ENCODE measurements around the gene CTNNA2.
"Not testable (repeated sequence)": the region's sequence is repeated elsewhere in the genome, so short reads cannot be mapped to it uniquely, and the experiment has no call there.

Gene CTNNA2

DNA sequence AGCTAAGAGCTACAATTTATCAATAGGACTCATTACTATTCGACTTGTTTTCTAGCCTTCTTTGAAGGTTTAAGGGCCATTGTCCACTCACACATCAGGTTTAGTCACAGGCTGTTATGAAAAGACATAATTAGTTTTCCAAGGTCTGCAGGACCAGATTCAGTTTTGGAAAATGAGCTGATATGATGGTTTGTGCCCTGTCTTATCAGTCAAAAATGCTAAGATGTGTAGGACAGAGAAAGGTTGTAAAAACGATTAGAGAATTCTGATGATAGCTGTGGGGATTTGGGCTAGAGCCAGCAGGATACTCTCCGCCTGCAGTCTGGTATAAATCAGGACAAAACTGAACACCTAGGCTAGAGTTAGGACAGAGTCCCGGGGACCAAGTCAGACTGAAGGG, 578.4 kb downstream of the CTNNA2 start:
- DNase-seq (ENCODE audit: low spot score): no peak

DNA sequence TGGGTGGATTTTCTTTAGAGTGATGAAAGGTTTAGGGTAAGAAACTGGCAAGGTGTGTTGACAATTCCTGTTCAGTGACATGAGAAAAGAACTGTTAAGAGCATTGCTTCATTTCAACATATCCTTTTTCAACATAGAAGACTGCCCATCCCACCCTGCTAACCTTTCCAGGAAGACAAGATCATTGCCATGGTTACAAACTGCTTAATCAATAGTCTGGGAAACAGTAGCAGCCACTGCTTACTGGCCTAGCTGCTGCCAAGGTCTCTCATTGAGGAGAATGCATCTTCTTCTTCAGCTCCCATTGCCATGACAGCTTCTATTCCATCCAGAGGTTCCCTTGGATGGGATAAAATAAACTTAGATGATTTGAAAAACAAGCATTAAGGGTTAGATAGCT, 579.6 kb downstream of the CTNNA2 start:
- DNase-seq (ENCODE audit: low spot score): no peak

DNA sequence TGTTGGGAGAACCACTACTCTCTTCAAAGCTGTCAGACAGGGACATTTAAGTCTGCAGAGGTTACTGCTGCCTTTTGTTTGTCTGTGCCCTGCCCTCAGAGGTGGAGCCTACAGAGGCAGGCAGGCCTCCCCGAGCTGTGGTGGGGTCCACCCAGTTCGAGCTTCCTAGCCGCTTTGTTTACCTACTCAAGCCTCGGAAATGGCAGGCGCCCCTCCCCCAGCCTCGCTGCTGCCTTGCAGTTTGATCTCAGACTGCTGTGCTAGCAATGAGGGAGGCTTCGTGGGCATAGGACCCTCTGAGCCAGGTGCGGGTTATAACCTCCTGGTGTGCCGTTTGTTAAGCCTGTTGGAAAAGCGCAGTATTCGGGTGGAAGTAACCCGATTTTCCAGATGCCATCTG, 585.7 kb downstream of the CTNNA2 start:
- not testable (repeated sequence) for DNase-seq (ENCODE audit: low spot score)

DNA sequence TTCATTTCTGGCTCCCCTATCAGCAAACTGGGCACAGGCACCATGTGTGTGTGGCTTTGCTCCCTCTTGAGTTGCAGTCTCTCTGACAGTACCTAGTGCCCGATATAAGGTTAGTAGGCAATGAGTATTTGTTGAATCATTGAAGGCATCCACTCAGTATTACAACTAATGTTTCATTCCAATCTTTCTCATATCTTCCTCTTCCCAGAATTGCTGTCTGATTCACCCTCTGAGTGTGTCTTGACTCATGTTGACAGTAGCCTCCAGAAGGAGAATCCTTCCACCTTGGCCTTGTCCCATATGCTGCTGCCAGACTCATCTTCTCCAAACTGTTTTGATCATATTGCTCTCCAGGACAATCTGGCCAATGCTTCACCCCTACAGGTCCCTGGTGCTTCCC, 589.2 kb downstream of the CTNNA2 start:
- no peak for DNase-seq (ENCODE audit: low spot score)

DNA sequence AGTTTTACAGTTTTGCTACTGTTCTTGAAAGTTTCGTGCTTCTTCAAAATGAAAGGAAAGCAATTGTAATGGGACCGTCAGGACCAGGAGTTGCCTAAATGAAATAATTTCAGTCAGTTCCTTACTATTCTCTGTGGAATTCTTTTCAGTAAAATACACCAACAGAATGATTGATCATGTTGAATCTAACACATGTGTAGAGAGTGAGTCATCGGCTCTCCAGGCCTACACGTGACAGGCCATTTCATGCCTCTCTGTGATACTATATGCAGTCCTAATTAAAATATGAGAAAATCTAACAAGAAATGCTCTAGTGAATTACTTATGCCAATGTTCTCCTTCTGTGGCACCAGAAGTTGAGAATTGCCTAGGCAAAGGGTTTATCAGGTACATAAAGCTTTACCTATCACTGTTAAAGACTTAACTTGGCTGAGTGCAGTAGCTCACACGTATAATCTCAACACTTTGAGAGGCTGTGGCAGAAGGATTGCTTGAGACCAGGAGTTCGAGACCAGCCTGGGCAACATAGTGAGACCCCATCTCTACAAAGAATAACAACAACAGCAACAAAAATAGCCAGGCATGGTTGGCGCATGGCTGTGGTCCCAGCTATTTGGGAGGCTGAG, 592.3 kb downstream of the CTNNA2 start:
- DNase-seq (ENCODE audit: low spot score): no peak

DNA sequence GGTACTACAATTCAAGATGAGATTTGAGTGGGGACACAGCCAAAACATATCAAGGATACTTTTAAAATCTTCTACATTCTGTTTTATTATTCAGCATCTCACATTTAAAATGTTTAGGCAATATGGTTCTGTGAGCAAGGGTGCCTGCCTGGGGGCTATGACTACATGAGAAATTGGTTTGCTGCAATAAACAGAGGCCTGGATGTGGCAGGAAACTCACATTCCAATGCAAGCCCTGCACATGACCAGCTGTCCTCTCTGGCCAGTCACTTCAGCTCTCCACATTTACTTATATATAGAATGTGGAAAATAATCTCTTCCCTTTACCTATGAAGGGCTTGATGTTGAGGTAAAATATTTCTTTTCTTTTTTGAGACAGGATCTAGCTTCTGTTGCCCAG, 598.3 kb downstream of the CTNNA2 start:
- DNase-seq (ENCODE audit: low spot score): no peak

DNA sequence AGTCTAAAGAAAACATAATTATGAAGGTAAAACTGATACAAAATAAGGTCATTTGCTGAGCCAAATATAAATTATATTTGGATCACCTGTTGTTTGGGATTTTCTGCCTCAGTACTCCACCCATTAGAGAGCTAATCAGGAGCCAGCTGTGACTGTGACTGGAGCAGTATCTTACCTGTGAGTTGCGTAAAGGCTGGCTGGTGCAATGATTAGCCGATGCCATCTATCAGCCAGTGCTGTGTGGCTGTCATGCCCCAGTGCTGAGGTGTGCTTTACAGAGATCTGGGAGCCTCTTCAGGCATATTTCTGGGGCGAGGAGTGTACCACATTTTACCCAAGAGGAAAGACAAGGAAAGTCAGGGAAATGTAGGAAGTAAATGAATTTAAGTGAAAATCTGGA, 599.9 kb downstream of the CTNNA2 start:
- no peak for DNase-seq (ENCODE audit: low spot score)

DNA sequence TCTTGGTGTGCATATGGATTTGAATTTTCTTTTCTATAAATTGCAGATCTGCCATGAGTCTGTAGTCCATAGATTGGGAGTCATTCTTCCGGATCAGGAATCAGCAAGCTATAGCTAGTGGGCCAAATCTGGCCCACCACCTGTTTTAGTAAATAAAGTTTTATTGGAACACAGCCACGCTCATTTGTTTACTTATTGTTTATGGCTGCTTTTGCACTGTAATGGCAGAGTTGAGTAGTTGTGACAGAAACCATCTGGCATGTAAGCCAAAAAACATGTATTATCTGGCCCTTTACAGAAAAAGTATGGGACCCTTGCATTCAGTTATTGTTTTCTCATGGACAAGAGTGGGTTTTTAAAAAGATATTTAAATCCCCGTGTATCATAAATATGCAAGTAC, 600.5 kb downstream of the CTNNA2 start:
- DNase-seq (ENCODE audit: low spot score): no peak

DNA sequence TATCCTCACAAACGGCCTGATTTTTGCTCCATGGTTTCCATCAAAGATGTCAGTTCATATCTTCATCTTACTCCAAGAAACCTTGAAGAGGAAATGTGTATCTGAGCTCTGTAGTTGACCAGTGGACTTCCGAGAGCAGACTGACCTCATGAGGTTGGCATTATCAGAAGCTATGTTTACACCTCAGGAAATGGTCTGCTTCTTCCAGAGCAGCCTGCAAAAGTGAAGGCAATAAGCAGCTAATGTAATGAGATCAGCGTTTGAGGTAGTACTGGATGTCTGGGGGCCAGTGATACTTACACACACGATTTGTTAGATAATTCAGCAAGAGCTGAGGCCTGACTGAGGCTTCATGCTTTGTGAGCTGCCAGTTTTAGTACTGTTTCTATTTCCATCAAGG, 602.0 kb downstream of the CTNNA2 start:
- no peak for DNase-seq (ENCODE audit: low spot score)

DNA sequence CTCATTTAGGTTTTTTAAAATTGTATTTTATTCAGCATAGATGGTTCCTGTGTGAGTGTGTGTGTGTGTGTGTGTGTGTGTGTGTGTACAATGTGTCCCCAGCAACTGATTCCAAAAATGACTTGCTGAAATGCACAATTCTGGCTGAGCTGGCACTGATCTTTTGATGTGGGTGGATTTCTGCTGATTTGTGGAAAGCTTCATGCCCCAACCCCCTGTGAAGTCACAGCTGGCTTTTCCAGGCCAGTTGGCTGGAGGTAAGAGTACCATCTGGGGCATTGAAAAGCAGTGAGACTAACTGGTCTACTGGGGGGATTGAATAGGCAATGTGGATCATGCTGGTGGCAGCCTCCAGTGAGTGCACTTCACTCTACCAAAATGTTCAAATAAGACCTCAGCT, 604.5 kb downstream of the CTNNA2 start:
- no peak for DNase-seq (ENCODE audit: low spot score)

DNA sequence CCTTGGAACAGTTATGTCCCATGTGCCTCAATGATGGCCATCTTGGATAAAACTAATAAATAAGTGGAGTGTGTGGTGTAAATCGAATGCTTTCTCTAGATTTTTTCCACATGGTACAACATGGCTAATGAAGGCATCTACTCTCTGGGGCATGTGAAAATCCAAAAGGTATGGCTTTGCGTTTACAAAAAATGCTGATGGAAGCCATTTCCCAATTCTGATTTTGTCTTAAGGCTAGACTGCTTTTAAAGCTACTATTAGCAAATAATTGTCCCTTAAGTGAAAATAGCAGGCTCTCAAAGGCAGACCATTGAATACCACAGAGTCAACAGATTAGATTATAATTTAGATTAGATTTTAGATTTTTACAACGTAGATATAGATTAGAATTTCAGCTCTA, 608.0 kb downstream of the CTNNA2 start:
- DNase-seq (ENCODE audit: low spot score): no peak

DNA sequence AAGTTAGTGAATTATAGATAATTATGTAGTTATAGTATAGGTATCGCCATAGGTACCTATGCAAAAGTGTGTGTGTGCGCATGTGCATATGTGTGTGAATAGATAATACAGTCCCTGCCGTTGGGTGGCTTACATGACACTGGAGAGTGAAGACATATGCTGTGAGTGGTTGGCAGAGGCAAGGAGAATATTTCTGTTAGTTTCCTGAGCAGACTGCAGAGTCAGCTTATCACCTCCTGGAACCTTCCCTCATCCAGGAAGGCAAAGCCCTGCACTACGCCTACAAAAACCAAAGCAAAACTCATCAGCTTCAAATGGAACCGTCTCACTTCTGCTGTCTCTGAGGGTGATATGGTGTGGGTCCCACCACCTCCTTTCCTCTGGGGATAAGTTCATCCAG, 609.8 kb downstream of the CTNNA2 start:
- no peak for DNase-seq (ENCODE audit: low spot score)

DNA sequence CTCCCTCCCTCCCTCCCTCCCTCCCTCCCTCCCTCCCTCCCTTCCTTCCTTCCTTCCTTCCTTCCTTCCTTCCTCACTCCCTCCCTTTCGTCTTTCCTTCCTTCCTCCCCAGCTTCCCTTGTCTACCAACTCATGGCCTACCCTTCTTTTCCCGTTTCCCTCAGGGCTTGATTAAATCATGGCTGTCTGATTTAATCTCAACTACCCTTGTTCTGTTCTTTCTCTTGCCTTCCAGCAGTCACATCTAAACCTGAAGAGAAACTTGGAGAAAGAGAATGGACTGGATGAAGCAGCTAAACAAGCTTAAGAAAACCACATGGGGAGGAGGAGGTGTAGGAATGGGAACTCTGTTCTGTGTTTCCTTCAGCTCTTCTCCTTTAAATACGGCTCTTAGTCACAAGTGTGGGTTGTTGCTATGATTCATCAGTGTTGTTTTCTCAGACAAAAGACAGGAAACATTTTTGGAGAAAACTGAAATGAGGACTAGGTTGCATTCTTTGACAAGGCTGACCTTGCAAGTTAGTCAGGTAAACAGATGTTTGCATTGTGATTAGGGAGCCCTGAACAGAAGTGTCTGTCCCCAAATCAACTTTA, 613.8 kb downstream of the CTNNA2 start:
- DNase-seq (ENCODE audit: low spot score): no peak

DNA sequence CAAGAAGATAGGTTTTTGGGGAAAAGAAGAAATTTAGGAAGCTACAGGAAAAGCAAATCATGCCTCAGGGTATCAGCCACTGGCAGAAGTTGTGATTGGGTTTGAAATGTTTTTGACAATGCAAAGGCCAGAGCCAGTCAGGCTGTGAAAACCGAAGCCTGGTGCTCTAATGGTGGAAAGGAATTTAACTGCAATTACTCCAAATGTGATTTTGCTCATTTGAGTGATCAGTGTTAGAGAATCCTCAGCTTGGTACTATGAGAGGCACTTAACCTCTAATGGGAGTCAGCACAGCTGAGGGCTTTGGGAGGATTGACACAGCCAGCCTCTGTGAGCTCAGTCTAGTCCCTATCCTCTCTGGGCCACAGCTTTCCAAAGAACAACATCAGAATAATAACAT, 615.2 kb downstream of the CTNNA2 start:
- DNase-seq (ENCODE audit: low spot score): no peak

DNA sequence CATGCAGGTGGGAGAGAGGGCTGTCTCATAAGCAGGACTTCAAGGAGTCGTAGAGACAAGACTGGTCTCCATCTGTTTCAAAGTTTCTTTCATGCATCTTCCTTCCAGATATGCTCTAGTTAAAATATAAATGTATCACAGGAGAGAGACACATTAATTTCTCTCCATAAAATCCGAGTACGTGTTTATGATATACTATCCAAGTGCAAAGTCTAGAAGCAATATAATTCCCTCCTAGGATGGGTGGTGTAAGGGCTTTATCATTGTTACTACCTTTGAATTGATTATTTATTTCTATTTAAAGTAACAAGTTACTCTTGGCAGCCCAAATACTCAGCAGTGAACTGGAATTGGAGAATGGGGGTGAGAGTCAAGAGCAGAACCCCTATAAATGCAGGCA, 619.4 kb downstream of the CTNNA2 start:
- DNase-seq (ENCODE audit: low spot score): no peak

DNA sequence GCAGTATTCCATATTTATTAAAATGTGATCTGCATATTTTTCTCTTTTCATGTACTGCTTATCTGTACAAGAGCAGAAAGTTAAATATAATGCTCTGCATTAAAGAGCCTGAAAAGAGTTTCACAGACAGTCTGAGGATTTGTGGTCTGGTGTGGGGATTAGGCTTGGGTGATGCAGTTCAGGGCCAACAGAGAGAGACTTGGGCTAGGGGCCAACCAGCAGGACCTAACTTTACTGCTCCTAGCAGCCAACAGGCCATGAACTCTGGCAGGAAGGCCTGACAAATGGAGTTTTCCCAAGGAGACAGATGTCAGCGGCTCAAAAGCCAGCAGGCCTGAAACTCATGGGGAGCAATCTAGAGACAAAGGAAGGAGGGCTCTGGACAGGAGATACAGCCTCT, 622.1 kb downstream of the CTNNA2 start:
- no peak for DNase-seq (ENCODE audit: low spot score)

DNA sequence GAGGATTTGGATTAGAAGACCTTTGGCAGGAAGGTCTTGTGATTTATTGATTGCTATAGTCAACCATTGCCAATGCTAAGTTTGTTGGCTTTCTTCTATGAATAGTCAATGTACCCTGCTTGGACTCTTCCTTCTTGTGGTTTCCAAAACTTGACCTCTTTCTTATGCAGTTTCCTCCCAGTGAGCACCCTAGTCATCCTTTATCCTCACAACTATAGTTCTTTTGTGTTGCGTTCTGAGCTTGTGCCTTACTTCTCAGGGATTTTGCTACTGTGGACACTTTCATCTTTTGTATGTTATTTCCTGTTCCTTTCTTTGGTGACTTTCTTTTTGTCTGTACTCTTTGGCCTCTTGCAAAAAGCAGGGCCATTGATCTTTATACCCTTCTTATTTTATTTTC, 623.5 kb downstream of the CTNNA2 start:
- no peak for DNase-seq (ENCODE audit: low spot score)

DNA sequence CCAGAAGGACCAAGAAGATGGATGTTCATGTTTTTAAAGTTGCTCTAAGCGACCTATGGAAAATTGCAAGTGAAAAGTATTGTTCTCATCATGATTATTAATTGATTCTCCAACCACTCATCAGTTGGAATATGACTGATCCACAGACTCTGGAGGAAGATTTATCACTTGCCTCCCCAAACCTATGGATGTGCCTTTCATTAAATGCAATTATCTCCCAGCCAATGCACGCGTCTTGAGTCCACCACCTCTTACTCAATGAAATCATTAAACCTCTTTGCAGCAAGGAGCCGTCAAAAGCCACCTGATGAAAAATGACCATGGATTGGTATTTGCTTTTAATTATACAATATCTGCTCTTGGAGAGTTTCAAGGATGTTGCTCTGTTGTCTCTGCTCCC, 626.1 kb downstream of the CTNNA2 start:
- DNase-seq (ENCODE audit: low spot score): no peak

DNA sequence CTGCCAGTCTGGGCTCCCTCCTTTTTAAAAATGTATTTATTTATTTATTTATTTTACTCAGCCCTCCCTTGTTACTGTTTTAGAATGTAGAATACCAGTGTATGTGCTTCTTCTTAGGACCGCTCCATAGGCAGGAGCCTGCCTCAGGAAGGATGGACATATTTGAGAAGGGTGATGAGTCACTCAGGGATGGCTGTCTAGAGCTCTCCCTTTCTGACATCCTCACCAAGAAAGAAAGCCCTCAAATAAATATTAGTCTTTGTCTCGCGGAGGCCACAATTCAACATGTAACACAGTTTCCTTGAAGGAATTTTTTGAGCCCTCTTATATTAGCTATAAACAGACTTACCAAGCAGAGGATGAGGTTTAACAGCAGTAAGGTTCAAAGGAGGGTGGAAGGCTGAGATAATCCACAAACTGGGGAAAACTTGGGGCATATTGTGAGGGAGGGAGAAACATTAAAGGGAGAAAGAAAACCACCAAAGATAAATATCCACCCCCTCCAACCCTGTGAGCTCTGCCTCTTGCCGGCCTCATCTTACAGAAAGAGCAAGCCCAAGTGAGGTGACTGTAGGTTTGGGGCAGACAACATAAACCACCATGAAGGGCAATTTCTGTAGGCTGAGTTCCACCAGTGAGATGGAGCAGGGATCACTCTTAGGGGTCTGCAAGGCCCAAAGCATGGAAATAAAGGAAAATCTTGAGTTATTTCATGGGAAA, 628.3 kb downstream of the CTNNA2 start:
- no peak for DNase-seq (ENCODE audit: low spot score)

DNA sequence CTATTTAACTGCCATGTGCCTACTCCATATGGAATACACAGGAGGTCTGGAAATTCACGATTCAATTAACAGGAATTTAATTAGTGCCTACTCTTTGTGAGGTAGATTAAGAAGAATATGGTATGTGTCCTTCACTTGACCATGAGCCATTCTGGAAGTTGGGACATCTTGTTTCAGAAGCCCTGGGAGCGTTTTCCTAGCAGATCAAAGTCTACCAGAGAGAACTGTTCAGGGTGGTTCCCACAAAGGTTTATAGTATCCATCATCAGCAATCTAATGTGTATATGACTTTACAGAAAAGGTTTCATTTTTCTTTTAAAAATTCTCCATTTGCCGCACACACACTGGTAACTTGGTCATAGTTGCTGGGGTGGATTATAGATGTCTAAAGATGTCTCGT, 632.6 kb downstream of the CTNNA2 start:
- no peak for DNase-seq (ENCODE audit: low spot score)

DNA sequence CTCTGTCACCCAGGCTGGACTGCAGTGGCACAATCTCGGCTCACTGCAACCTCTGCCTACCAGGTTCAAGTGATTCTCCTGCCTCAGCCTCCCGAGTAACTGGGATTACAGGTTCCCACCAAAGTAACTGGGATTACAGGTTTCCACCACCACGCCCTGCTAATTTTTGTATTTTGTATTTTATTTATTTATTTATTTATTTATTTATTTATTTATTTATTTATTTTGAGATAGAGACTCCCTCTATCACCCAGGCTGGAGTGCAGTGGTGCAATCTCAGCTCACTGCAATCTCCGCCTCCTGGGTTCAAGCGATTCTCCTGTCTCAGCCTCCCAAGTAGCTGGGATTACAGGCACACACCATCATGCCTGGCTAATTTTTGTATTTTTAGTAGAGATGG, 633.9 kb downstream of the CTNNA2 start:
- not testable (repeated sequence) for DNase-seq (ENCODE audit: low spot score)

DNA sequence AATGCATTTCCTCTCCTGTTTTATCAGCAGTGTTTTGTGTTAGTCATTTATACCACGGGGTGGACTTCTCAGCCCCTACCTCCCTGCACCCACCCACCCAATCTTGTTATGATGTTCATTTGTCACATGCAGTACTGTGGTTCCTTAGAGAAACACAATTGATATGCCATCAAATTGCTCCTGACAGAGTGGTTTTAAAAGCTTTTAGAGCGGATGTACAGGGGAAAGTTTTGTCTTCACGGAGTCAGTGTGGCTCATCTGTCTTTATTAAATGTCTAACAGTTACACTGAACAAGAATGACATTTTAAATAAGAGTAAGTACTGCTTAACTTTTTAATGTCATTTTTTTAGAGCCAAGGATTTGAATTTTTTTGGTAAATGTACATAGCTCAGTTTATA, 634.8 kb downstream of the CTNNA2 start:
- DNase-seq (ENCODE audit: low spot score): no peak

DNA sequence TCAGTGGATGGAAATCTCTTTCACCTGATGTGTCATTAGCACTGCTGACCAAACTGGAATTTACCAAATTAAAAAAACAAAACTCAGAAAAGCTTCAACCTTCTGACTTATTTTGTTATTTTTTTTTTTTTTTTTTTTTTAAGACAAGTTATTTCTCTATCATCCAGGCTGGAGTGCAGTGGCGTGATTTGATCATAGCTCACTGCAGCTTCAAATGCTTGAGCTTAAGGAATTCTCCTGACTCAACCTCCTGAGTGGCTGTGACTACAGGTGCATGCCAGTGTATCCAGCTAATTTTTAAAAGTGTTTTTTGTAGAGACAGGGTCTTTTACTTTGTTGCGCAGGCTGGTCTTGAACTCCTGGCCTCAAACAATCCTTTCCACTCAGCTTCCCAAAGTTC, 636.1 kb downstream of the CTNNA2 start:
- DNase-seq (ENCODE audit: low spot score): no peak

DNA sequence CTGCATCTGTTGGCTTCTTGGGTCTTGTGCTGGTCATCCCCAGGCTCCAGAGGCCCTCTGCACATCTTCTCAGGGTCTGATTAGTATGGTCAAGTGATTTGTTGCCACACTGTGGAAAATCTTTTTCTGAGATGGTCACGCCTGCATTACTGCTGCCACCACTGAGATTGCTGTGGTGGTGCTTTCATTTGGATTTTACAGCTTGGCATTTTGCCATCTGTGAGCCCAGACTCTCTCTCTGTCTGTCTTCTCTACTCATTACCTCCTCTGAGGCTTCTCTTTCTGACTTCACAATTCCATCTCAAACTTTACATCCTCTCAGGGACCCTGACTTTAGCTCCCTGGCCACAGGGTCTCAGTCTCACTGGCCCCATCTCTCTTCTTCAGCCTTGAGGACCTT, 637.1 kb downstream of the CTNNA2 start:
- DNase-seq (ENCODE audit: low spot score): no peak
